Progenitor cell of endocrine pancreas (in vitro differentiated cells): ENCODE measurements around the gene ATP8A2. TPM values are rescaled to one million over a fixed set of nuclear protein-coding genes. Genes with fewer than 3 reads are reported as not detected.

Source experiments
- DNase-seq: peaks from one replicate; pipeline ENCODE4 v3.0.0; 2021; ENCODE audit warnings: low spot score; ENCODE audit not compliant: unreplicated experiment
- H3K27ac Mint-ChIP-seq: 2 replicates; pipeline ENCODE4 v1.8.0; 2021; ENCODE audit warnings: mild to moderate bottlenecking, moderate library complexity, mixed read lengths
- H3K27me3 Mint-ChIP-seq: 2 replicates; pipeline ENCODE4 v1.8.0; 2021; ENCODE audit warnings: mixed read lengths
- H3K36me3 Mint-ChIP-seq: 2 replicates; pipeline ENCODE4 v1.8.0; 2022; ENCODE audit warnings: mixed read lengths; ENCODE audit not compliant: insufficient read depth
- H3K4me1 Mint-ChIP-seq: 2 replicates; pipeline ENCODE4 v1.8.0; 2021; ENCODE audit warnings: low read depth, mixed read lengths
- H3K4me3 Mint-ChIP-seq: 2 replicates; pipeline ENCODE4 v1.8.0; 2021; ENCODE audit warnings: low read depth, mild to moderate bottlenecking, moderate library complexity, mixed read lengths
- H3K9me3 Mint-ChIP-seq: 2 replicates; pipeline ENCODE4 v1.8.0; 2021; ENCODE audit warnings: low read depth, mixed read lengths
- CTCF ChIP-seq: fragments of 200-600 bp; sonication (generic); IDR thresholded peaks from one replicate; pipeline ENCODE4 v1.5.0; 2021; ENCODE audit warnings: antibody characterized with exemption, mild to moderate bottlenecking; ENCODE audit not compliant: unreplicated experiment
- total RNA-seq: library from RNA; stranded (reverse); gene quantifications from 2 replicates; pipeline ENCODE4 v1.2.1, GENCODE V29; 2021

ATP8A2 gene
- total RNA-seq, 1 donor from 2014 or later: 0.38 TPM

- no peak overlapping the region for H3K27ac Mint-ChIP-seq
- no peaks in the 10 kb centered on the region for H3K36me3 Mint-ChIP-seq
Observed at GRCh38 chr13:25860265-25860664, 488.5 kb downstream of the ATP8A2 start.

DNA sequence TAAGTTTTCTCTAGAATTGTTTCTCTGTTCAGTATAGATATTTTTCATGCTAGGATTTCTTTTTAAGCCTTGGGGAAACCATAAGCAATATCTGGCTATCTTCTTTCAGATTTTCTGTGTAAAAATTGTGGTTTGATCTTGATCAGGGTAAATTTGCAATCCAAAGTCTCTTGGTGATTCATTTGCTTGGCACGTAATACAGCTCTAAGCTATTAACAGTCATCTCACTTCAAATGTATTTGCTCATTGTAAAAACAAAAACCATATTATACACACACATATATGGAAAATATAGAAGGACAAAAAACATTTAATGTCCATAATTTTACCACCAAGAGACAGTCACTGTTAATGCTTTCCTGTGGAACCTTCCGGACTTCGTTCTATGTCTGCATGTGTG, 489.1 kb downstream of the ATP8A2 start:
- H3K27ac Mint-ChIP-seq: no peak overlapping the region
- H3K9me3 Mint-ChIP-seq: no peaks in the 10 kb centered on the region
- DNase-seq: no peak
- no peak for TF ChIP-seq CTCF
- no peaks in the 10 kb centered on the region for H3K36me3 Mint-ChIP-seq
- peaks cover 14% of the 10 kb centered on the region for H3K27me3 Mint-ChIP-seq
- no peak overlapping the region for H3K4me3 Mint-ChIP-seq
- peaks cover 5% of the 10 kb centered on the region for H3K4me1 Mint-ChIP-seq

More at GRCh38 chr13:25860265-25860664, 488.5 kb downstream of the ATP8A2 start:
- Mint-ChIP-seq H3K4me3 (no peak overlapping the region), H3K4me1 (peaks cover 5% of the 10 kb centered on the region), H3K9me3 (no peaks in the 10 kb centered on the region), H3K27me3 (peaks cover 14% of the 10 kb centered on the region)
- TF ChIP-seq CTCF: no peak
- DNase-seq: no peak

- no peak overlapping the region for H3K4me3 Mint-ChIP-seq
- H3K4me1 Mint-ChIP-seq: peaks cover 10% of the 10 kb centered on the region
- H3K27me3 Mint-ChIP-seq: peaks cover 11% of the 10 kb centered on the region
- TF ChIP-seq CTCF: no peak
- H3K9me3 Mint-ChIP-seq: no peaks in the 10 kb centered on the region
- no peaks in the 10 kb centered on the region for H3K36me3 Mint-ChIP-seq
- no peak for DNase-seq
- no peak overlapping the region for H3K27ac Mint-ChIP-seq
Observed at GRCh38 chr13:25862156-25862555, 490.4 kb downstream of the ATP8A2 start.

DNA sequence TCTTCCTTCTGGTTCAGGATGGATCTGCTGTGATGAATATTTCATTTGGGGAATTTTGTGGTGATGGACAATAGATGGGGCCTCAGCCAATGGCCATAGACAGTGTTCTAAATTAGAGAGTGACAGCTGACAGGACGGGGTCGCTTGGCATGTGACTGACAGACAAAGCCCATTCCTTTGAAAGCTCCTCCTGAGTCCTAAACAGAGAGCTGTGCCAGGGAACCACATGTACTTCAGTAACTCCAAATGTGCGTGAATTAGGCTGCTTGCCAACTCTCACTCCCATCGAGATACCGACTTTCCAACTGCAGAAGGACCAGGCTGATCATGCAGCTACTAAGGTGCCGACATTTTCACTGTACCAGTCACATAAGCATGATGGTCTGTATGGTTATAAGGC, 492.3 kb downstream of the ATP8A2 start:
- H3K9me3 Mint-ChIP-seq: no peaks in the 10 kb centered on the region
- TF ChIP-seq CTCF: no peak
- H3K27me3 Mint-ChIP-seq: peaks cover 16% of the 10 kb centered on the region
- H3K4me3 Mint-ChIP-seq: no peak overlapping the region
- H3K27ac Mint-ChIP-seq: no peak overlapping the region
- no peak for DNase-seq
- H3K4me1 Mint-ChIP-seq: peaks cover 8% of the 10 kb centered on the region
- H3K36me3 Mint-ChIP-seq: no peaks in the 10 kb centered on the region

GRCh38 chr13:25864936-25865335, 493.2 kb downstream of the ATP8A2 start:
- Mint-ChIP-seq H3K27ac (no peak overlapping the region), H3K36me3 (no peaks in the 10 kb centered on the region), H3K9me3 (no peaks in the 10 kb centered on the region), H3K27me3 (peaks cover 16% of the 10 kb centered on the region), H3K4me3 (no peak overlapping the region), H3K4me1 (peaks cover 7% of the 10 kb centered on the region)
- TF ChIP-seq CTCF: no peak
- DNase-seq: no peak
